GM18519 (cell line): ENCODE measurements around the gene CARD19.

Experiments
- ATAC-seq: cut with Tn5 transposase; IDR thresholded peaks from one replicate; pipeline ENCODE4 v1.9.1; 2021; ENCODE audit warnings: mild to moderate bottlenecking, moderate library complexity; ENCODE audit not compliant: unreplicated experiment, low FRiP score

The CARD19 gene

GRCh38 chr9:93117924-93118862 is 22.2 kb downstream of the CARD19 start:
- no peak for ATAC-seq

- ATAC-seq, result no peak
These were observed 23.1 kb downstream of the CARD19 start for GRCh38 chr9:93118863-93119702.

GRCh38 chr9:93119703-93119952 is 23.6 kb downstream of the CARD19 start:
- no peak for ATAC-seq

GRCh38 chr9:93119953-93120845 is 24.2 kb downstream of the CARD19 start:
- ATAC-seq, result peak; percentile 73

- no peak for ATAC-seq
These were observed 24.9 kb downstream of the CARD19 start for GRCh38 chr9:93120846-93121315.

- ATAC-seq, result no peak
These were observed 25.6 kb downstream of the CARD19 start for GRCh38 chr9:93121316-93122241.

- ATAC-seq, result no peak
These were observed 26.8 kb downstream of the CARD19 start for GRCh38 chr9:93122721-93123221.

- no peak for ATAC-seq
These were observed 27.7 kb downstream of the CARD19 start for GRCh38 chr9:93123561-93124283.

- ATAC-seq, result no peak
These were observed 28.8 kb downstream of the CARD19 start for GRCh38 chr9:93124793-93125192.

GRCh38 chr9:93125331-93125894 is 29.4 kb downstream of the CARD19 start:
- ATAC-seq, result no peak

- no peak for ATAC-seq
These were observed 30.2 kb downstream of the CARD19 start for GRCh38 chr9:93126151-93126781.

- no peak for ATAC-seq
These were observed 30.9 kb downstream of the CARD19 start for GRCh38 chr9:93126825-93127368.

GRCh38 chr9:93127395-93127911 is 31.4 kb downstream of the CARD19 start:
- no peak for ATAC-seq

GRCh38 chr9:93128011-93128714 is 32.1 kb downstream of the CARD19 start:
- ATAC-seq, result no peak

- ATAC-seq, result no peak
These were observed 32.8 kb downstream of the CARD19 start for GRCh38 chr9:93128715-93129224.

- no peak for ATAC-seq
These were observed 33.3 kb downstream of the CARD19 start for GRCh38 chr9:93129286-93129685.
